GM19351 (cell line): ENCODE measurements around the gene MGMT.

Experiments used
- ATAC-seq: cut with Tn5 transposase; IDR thresholded peaks from one replicate; pipeline ENCODE4 v1.9.1; 2021; ENCODE audit warnings: mild to moderate bottlenecking, moderate library complexity; ENCODE audit not compliant: unreplicated experiment

MGMT gene

DNA sequence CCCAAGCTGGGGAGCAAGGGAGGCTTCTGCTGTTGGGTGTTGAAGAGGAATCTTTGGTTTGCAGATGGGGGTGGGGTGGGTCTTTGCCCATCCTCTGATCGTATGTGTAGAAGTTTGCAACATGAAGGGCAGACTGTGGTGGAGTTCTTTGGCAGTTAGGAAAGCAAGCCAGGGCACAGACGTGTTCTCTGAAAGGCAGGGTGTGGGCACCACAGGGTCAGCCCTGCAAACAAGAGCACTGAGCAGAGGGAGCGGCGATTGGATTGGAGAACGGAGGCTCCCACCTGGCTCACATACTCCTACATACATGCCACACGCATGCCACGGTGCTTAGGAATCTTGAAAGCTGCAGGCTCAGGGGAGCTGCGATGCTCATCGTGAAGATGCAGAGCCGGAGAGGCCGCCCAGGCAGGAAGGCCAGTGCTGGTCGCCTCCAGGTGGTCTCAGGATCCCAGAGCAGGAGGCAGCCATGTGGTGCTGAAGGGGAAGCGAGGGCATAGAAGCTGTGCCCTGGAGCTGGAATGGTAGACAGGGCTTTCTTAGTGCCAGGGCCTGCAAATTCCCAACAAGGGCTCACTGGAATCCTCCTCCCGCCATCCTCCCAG lies 149.0 kb downstream of the MGMT start:
- ATAC-seq = no peak

DNA sequence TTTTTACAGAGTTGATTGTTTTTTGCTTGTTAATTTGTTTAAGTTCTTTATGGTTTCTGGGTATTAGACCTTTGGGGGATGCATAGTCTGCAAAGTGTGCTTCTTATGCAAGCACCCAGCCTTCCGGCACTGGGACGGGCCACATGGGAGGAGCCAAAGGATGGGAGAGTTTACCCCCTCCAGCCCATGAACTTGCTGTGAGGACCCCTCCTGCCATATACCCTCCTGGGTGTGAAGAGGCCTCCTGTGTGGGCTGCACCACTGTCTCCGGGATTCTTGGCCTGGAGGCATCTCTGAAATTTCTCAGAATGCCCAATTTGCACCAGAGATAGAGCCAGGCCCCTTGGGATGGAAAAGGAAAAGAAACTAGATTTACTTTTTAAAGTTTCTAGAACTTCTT lies 150.7 kb downstream of the MGMT start:
- no peak for ATAC-seq

DNA sequence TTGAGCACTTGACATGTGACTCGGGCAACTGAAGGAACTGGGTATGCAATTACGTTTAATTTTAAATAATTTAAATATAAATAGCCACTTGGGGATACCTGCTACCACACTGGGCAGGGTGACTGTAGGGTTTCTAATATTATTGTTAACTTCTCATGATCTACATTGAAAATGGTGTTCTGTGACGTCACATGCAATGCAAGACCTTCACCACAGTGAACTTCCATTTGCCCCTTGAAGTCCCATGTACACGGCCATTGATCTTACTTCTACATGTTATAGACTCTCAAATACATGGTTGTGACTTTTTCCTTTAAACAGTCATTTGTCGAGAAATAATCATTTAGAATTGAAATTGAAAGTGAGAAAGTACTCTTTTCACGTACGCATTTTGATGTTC lies 154.0 kb downstream of the MGMT start:
- no peak for ATAC-seq

DNA sequence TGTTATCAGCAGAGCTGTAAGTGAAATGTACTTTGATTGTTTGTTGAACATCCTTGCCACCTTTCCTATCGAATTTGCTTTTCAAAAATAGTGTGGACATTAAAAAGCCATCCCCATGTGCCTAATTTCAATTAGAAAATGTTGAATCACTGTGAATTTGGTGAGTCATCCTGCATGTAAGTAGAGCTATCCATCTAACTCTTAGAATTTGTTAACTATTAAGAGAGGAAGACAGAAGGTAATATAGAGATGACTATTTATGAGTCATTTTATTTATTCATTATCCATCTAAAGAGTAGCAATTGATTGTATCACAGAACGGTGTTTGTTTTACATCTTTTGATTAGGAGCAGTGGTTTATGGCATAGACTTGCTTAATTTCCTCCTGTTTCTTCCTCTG lies 154.7 kb downstream of the MGMT start:
- no peak for ATAC-seq

DNA sequence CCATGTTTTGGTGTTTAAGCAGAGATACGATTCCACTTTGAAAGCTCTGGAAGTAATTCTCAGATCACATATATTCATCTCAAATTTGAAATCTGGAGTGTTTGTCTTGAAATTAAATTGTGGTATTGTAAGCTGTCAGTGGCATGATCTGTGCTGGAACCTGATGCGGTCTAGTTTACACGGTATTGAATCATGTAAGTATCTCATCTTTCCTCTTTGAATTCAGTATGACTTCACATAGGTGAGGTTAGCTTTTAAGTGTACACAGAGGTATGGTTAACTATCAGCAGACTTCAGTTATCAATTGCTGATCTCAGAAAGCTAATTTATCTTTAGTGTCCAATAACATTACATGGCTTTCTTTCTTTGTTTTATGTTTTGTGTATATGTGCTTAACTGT lies 155.2 kb downstream of the MGMT start:
- no peak for ATAC-seq

DNA sequence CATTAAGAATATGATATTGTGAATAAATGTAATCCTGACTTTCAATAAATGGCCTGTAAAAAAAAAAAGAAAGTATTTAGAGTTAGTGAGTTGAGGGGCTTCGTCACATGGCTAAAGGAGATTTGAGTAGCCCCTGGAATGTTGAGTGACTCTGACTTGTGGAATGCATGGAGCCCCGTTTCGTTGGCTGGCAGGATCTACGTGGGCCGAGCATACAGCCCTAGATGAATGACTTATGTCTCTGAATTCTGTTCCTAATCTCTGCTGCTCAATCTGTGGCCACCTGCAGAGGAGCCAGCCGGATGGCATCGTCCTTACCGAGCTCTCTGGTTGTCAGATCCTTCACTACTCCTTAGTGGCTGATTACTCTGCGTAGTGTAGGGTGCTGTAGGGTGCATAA lies 155.7 kb downstream of the MGMT start:
- ATAC-seq = no peak

DNA sequence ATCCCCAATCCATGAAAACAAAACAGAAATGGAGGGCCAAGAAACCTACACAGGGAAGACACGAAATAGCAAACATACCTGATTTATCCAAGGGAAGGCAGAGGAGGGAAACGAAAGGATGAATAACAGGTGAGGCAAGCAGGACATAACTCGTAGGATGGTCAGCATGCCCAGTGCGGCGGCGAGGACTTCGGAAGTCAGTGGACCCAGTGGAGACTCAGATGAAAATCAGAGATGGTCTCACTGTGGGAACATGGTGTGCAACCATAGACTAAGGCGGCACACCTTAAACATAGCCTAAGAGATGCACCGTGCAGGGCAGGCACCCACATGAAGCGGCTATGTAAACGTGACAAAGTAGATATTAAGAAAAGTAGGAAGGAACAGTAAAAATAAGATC lies 157.5 kb downstream of the MGMT start:
- no peak for ATAC-seq

DNA sequence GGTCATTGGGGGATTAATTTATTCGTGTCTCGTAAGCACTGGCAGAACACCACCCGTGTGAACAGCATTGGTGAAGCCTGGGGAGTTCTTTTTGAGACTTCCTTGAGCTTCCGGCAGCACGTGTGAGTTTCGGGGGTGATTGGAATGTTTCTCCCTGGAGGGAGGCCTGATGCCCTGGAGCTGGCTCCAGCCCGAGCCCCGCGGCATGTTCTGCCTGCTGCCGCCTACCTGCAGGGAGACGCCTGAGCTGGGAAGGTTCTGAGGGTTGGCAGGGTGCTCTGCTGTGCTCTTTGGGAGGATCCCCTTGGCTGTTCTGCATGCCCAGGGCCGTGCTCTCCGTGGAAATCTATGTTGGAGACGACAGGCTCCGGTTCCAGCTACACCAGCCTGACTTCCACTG lies 159.3 kb downstream of the MGMT start:
- ATAC-seq = no peak

DNA sequence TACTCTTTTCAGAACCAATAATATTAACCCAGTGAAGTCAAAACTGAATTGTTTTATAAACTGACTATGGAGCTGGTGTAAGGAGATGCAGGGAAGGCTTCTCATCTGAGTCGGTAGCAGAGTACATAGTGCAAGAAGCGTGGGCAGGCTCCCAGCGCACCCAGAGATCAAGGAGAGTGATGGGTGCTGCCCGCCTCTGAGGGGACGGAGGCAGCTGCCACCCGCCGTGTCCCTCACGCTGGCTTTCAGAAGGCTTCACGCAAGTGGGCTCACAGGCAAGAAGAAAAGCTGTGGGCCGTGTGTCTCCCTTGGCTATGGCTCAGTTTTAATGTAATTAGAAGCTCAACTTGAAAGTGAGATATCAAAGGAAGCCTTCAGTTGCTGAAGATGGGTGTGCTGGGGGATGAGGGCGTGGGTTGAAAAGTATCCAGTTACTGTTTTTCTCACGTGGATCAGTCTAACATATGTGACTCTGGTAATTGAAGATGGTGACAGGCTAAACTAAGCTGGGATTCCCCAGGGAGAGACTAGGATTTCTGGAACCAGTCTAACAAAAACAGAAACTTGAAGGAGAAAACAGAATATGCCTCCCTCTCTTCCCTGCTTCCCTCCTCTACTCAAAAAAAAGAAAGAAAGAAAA lies 159.9 kb downstream of the MGMT start:
- ATAC-seq = no peak

DNA sequence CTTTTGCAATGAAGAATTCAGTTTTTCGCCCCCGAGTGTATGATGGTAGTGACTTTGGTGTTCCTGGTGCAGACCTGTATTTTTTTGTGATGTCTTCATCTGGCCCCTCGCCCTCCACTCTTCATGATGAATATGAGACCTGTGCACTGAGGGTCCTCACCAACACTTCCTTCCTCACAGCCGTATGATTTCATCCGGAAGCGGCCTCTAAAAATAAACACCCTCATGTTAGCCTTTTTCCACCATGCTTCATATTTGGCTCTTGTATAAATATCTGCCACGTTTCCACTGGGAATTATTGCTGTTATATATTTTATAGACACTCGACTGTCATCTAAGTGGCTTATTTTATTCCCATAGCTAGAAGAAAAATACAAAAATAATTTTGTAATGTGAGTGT lies 160.4 kb downstream of the MGMT start:
- ATAC-seq = no peak

DNA sequence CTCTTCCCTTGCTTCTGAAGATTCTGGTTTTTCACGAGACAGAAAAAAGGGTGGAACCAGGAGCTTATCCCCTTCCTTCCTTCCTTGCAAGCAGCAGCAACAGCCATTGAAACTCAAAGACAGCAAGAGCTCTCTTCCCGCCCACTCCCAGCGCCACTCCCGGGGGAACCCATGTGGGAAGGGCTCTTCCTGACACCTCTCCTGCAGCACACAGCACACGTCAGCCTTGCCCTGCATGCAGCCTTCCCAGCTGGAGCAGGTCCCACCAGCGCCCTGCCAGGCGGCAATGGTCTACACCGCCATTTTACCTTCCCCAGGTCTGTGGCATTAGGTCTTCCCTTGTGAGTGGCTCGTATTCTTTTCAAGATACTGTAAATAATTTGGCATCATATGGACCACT lies 161.8 kb downstream of the MGMT start:
- no peak for ATAC-seq

DNA sequence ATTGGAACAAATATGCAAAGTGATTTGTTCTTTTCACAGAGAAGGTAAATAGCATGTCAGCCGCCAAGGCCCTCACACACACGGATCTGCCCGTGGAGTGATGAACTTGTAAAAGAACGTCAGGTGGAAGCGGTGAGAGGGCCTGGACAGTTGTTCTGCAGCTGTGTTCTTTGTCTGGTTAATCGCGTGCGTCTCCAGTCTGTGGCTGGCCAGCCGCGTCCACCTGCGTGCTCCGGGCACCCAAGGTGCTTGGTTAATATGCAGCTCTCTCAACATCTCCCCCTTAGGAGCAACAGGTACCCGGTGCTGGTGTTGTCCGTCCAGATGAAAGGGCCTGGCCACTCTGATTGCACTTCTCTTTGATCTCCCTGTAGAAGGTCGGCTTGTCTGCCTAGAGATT lies 162.9 kb downstream of the MGMT start:
- ATAC-seq = no peak

DNA sequence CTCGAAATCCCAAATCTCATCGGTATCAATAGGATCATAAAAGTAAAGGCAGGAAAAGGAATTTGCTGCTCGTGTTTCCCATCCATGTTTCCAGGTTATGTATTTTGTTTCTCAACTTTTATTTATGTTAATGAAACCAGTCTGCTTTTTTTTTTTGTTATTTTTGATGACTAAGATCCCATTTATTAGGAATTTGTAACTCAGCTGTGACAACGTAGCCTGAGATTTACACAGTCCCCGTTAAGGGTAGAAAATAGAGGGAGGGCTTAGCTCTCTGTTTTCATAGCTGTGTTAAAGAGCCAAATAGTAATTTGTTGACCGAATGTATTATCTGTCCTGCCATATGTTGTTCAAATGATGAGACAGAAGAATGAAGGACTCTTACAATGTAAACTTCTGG lies 164.0 kb downstream of the MGMT start:
- ATAC-seq = no peak

DNA sequence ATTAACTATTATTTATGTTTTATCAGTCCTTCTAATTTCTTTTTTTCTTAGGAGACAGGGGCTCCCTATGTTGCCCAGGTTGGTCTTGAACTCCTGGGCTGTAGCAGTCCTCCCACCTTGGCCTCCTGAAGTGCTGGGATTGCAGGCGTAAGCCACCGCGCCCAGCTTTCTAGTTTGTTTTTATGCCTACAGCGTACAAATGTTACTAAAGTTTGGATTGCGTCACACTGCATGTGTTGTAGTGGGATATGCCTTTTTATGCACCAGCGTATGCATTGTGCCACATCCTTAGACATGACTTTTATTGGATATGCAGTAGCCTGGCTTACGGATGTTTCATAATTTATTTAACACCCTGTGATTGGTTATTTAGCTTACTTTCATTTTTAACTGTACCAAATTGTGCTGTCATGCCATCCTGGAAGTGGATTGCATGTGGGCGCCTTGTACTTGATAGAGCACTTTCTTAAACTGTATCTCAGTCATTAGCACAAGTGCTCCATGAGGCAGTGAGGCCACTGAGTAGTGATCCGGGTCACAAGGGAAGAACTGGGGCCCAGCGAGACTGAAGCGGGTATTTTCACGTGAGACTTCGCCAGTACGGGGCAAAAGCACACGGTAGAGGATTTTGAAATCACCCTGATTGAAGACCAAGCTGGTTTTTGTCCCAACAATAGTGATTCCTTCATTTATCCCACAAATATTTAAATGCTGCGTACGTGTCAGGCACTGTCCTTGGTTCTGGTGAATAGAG lies 165.0 kb downstream of the MGMT start:
- no peak for ATAC-seq

DNA sequence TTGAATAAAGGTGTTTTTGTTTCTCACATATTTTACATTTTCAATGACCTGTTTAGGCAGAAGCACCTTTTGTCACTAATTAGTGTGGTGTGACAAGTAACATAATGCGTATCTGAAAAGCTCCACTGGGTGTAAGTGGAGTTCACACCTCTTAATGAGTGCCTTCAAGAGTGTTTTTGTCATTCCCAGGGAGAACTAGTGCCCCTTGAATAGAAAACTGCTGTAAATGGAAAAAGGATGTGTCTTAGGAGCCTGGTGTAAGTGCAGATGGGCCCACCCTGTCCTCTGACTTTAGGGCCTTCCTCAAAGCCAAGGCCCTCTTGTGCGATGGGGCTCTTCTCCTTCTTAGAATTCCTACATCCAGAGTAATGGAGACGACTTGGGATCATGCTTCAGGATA lies 170.0 kb downstream of the MGMT start:
- ATAC-seq = no peak

DNA sequence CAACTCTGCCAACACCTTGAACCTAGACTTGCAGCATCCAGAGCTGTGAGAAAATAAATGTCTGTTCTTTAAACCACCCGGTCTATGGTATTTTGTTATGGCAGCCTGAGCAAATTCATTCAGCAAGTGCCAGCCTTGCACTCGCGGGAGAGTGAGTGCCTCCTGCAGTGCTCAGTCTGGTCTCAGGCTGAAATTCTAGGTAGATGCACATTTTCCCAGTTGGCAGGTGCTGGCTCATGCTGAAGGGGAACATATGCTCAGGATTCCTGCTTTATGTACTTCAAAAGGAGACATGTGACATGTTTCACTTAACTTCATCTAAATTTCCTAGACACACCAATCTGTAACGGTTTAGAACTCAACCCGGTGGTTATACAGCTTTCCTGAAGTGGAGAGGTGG lies 170.8 kb downstream of the MGMT start:
- no peak for ATAC-seq

DNA sequence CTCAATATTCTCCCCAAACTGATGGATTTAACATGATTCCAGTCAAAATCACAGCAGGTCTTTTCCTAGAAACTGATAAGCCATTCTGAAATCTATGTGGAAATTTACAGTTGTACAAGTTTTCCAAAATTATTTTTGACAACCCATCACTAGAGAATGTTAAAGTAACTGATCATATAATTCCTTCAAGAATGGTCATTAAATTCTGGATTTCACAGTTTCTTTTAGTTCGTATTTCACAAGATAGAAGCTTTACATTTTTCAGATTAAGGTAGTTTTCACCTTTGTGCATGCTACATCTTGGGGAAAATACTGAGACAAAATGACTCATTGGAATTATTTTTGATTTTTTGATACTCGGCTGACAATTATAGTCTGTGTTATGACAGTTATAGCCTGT lies 174.3 kb downstream of the MGMT start:
- no peak for ATAC-seq

DNA sequence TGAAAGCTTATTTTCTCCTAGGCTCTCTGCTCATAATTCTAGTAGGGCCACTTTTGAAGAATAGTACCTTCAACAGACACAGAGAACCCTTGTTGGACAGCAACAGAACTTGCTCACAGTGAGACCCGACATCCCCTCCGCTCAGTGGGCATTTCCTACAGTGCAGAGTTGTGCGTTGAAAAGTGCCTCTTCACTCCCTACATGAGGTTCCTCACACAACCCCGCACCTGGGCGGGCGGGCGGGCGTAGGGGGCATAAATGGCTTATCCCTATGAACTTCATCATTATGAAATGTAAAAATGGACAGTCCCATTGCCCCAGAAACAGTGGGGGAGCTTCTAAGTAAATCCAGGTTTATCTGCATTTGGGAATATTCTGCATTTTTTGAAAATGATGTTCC lies 174.9 kb downstream of the MGMT start:
- no peak for ATAC-seq

DNA sequence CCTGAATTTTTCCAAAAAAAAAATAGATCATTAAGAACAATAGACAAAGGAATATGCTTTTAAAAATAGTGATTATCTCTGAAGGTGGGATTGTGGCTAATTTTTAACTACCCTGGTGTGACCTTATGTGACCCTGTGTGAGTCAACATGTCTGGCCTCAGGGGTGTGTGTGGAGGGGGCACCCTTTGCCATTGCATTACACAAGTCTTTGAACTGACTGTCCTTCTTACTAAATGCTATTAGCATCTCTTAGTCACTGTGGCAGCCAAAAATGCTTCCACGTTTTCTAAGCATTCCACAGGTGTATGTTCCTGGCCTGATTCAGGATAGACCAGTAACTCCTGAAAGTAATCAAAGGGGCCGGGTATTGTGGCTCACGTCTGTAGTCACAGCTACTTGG lies 175.4 kb downstream of the MGMT start:
- ATAC-seq = no peak

DNA sequence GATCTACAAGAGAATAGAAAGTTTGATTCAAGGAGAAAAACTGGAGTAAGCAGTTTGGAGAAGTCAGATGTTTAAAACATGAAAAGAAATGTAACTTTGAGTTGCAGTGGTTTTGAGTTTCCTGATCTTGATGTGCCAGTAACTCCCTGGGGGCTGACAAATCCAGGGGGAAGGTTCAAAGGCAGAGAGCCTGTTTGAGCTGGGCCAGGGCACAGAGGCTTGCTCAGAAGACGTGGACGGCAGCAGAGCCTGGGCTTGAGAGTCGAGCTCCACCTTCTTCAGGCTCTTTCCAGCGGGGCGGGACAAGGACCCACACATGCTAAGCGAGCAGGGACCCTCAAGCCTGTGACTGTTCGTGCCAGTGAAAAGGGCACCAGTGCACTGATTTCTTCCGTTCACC lies 176.2 kb downstream of the MGMT start:
- ATAC-seq = no peak

DNA sequence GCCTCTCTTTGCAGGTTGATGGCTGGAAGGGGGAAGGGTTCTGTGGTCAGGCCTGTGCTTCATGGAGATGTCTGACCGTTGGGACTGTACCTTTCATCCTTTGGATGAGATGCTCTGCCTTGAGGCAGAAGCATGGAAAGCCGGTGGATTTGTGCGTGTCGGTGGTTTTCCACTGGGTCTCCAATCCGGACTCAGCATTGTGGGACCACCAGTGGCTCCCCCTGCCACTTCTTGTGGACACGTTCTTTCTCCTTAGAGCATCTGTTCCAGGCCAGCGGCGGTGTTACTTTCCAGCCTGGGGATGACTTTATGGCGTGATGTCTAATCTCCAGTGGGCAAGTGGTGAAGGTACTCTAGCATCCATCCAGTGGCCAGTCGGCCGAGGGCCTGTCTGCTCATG lies 178.4 kb downstream of the MGMT start:
- ATAC-seq = no peak

DNA sequence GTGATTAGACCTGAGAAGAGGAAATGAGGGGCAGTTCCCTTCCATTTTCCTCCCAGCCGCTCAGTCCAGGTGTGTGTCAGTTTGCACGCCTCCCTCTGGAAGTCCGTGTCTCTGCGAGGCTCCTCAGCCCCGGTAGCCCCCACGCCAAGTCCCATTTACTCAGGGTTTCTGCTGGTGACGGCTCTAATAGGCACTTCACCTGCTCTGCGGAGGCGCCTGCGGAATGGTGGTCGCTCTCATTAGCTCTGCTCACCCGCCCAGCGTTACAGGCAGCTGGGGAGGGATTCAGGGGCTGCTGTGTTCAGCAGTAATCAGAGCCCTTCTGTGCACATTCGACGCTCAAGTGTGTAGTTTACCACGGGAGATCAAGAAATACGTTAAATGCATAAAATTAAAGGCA lies 179.9 kb downstream of the MGMT start:
- ATAC-seq = no peak

DNA sequence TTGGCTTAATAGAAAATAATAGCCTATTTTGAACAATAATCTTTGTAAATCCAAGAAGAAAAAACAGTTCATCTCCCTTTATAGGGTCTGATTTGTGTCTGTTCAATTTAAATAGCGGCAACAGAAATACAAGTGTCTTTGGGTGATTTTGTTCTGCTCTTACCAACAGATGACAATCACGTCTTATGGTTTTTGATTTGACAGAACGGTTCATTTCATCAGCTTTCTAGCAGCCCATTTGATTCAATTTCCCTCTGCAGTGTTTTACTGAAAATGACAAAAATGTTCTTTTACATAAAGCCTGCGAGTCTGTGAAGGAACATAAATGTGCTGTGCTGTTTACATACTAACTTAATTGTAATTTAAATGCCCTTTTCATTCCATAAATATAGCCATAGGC lies 180.5 kb downstream of the MGMT start:
- ATAC-seq = no peak
